HL-60/S4 treated with retinoic acid at 250 ng/mL for 4 days and 3 days (cell line): ENCODE measurements around the gene SMAD3.

Experiments used
- in situ Hi-C: fragments of 300-500 bp; cut with MboI; formaldehyde crosslinking; loops from 2 replicates; pipeline ENCODE4 v1.7.0; 2022; ENCODE audit warnings: low sequenced_read_pairs

The SMAD3 gene

DNA sequence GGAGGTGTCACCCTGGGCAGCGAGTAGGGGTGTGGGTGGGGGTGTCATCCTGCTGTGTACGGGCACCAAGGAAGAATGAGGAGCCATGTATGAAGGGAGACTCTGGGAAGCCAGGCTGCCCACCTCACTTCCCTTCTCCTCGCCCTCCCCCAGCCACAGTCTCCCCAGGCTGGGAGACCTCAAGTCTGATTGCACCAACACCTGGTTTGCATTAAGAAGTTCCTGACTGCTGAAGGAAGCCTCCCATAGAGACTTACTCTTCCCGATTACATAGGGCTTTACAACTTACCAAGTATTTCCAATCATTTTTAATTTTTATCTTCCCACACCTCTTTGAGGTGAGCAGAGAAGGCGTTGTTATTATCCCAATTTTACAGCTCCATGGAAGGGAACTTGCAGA, 29.5 kb upstream of the SMAD3 start:
- in situ Hi-C loops = no loop called here

DNA sequence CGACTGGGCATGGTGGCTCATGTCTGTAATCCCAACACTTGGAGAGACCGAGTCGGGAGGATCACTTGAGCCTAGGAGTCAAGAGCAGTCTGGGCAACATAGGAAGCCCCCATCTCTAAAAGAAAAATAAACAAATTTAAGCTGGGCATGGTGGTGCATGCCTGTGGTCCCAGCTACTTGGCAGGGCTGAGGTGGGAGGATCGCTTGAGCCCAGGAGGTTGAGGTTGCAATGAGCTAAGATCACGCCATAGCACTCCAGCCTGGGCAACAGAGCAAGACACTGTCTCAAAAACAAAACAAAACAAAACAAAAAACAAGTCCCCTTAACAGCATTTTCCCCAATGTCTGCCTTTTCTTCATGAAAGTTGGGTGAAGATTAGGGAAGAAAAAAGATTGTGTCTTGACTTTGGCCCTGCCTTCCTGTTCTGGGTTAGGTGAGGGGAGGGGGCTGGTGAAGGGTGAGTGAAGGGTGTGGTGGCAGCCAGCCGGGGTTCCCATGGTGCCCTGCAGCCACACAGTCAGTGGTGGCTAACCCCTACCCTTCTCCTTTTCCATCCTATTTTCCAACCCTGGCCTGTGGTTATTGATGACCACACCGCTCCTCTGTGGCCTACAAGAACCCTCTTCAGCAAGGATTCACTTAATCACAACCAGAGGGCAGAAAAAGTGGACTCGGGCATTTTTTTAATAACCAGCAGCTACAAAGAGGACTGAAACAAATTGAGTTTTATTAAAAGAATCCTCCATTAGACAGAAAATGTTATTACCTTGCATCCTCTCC, 28.4 kb upstream of the SMAD3 start:
- in situ Hi-C loops = no loop called here

DNA sequence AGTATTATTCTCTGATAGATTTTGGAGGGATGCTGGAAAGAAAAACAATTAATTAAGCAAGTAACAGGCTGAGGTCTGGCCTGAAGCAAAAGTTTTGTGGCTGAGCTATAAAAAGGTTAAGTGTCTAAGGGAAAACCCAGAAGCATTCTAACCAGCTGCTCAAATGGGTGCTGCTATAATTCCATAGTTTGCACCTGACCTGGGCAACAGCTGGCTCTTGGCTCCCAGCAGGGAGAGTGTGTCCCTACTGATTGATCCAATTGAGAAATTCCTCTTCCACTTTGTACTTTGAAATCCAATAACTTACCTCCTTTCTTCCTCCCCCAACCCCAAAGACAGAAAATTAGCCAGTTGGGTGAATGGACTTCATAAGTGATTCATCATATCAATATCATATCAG, 27.7 kb upstream of the SMAD3 start:
- in situ Hi-C loops = no loop called here

DNA sequence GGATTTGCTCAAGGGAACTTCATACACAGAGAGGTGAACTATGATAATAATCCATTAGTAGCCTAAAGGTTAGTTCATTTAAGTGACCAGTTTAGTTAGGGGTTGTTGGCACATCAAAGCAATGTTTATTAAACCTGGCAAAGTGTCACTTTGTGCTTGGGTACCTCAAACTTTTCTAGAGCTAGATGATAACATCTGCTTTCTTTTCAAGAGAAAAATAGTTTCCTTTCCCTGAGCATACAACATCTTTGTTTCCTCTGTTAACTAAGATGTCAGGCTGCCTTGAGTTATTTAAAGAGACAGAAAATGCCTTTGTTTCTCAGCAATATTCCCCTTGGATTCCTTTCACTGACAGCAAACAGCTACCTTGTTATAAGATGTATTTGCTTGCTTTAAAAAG, 26.7 kb upstream of the SMAD3 start:
- in situ Hi-C loops = no loop called here

DNA sequence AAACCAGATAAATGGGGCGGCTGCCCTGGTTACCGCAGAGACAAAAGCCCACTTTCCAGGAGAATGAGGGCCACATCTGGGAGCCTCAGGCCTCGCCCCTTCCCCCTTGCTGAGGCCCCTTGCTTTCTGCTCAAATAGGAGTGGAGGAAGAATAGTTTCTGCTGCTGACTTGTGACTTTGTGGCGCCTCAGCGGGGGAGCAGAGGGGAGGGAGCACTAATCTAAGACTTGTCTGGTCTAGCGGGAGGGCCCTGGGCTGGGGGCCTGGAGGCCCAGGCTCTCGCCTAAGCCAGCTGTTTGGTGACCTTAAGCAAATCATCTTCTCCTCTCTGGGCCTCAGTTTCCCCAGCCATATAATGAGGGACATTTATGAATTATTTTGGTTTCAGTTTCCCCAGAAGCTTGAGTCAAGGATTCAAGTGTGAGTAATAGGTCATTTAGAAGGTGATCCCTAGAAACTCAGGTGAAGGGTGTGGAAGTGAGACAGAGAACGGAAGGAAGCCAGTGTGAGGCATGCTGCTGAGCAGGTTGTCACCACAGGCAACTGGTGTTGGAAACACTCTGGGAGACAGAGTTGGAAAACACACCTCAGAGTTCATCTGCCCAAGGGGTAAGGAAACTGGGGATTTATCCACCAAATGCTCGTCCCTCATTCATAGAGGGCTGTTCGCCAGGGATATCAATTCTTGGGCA, 25.9 kb upstream of the SMAD3 start:
- in situ Hi-C loops = no loop called here

DNA sequence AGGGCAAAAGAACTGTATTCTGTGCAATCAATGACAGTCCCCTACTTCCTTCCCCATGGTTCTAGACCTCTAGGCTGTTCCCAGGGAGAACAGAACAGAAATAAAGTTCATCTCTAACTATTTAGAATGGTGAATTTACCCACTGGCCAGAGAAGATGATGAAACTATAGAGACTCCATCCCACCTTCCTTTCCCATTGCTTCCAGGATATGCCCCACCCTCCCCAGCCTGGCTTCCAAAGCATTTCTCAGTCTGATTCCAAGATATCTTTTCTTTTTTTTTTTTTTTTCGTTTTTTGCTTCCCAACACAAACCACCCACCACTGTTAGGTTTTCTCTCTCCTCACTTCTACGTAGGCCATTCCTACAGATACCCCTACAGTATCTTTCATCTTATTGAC, 25.1 kb upstream of the SMAD3 start:
- in situ Hi-C loops = no loop called here

DNA sequence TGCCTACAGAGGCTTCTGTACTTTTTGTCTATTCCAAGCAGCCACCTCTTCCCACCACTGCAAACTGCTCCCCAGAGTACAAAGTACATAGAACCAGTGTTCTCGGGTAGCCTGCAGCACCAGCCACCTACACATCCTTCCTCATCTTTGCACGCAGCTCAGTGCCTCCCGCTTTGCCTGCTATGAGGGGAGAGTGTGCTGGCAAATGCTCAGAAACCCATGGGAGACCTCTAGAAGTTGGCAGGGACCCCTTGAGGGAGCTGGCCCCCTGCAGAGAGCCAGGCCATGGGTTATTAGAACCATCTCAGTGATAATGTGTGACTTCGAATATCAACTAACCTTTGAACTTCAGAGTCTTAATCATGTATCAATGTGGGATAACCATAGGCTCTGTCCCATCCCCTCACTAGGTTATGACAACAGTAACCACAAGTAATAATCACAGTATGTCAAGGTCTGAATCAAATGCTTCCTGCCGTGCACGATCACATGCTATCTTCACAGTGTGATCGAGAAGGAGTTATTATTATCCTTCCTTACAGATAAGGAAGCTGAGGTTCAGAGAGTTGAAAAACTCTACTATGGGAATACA, 22.8 kb upstream of the SMAD3 start:
- in situ Hi-C loops = no loop called here

DNA sequence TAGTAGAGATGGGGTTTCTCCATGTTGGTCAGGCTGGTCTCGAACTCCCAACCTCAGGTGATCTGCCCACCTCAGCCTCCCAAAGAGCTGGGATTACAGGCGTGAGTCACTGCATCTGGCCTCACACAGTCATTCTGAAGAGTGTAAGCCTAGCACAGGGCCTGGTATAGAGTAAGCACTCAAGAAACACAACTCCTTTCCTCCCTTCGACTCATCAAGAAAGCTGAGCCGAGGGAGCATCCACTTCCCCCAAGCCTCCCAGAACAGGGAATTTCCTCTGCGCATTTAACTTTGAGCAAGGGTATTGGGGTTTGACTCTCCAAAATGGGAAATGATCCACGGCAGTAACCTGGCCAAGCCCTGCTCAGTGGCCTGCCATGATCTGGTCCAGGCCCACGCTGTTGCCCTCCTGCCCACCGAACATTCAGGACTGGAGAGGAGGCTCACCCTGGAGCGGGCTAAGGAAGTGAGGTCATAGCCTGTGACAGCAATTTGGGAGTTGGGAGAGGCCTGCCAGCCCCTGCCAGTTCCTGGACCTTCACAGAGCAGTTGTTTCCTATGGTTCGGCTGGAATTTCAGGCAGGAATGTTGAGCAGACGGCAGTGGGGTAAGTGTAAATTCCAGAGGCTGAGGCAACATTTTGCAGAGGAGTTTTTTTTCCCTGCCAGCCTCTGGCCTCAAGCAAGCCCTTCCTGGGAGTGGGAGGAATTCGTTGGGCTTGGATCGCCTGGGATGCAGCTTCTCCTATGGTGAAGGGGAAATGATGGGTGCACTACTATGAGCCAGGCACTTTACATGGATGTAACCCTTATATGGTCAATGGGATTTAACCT, 21.2 kb upstream of the SMAD3 start:
- in situ Hi-C loops = no loop called here

DNA sequence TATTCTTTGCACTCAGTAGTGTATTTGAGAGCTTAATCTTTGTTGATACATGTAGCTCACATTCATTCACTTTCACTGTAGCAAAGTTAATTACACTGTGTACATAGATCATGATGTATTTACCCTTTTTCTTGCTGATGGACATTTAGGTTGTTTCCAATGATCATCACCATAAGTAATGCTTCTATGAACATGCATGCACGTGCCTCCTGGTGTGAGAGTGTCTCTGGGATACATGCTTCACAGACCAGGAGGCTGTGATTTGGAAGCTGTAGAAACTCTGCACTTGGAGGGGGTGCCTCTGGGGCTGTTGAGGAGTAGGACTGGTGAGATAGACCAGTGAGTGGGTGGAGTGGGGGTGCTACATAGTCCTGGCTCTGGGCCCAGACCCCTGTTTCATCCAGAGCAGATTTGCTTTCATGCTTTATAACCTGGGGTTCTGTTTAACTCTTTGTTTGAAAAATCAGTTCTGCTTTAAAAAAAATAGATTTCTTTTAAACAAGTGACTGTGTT, 18.2 kb upstream of the SMAD3 start:
- in situ Hi-C loops = no loop called here

DNA sequence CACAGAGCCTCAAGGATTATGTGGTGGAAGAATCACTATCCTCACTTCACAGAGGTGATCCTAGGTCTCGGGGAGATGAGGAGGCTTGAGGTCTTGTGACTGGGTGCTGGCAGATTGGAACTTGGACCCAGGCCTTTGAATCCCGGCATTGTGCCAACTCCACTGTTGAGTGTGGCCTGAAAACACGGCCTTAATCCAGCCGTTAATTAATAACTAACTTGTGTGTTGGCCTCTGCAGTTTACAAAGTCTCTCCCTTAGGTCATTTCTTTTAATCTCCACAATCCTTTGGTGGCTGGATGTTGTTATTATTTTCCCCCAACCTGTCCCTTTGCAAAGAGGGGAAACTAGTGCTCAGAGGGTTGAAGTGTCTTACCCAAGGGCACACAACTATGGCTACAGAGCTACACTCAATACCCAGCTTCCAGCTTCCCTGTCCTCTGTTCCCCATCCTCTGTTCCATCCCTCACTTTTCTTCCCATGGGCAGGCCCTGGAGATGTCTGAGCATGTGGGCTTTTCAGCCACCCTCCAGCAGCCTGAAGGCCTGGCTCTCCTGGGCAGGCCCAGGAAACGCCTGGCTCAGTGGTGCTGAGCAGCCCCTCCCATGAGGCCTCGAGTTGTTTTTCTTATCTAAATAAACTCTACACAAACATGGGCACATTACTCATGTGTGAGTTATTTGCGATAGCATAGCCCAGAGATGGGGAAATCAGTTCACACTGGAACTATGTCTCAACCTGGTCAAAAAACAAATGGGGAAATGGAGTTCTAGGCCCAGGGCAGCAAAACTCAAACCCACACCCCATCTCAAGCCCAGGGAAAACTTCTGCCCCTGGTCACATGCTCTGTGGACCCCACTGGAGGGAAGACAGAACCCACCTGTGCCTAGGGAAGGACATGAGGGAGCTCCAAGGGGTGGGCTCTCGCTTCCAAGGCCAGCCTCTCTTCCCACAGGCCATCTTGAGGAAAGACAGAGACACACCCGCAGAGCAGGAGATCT, 16.8 kb upstream of the SMAD3 start:
- in situ Hi-C loops = no loop called here

DNA sequence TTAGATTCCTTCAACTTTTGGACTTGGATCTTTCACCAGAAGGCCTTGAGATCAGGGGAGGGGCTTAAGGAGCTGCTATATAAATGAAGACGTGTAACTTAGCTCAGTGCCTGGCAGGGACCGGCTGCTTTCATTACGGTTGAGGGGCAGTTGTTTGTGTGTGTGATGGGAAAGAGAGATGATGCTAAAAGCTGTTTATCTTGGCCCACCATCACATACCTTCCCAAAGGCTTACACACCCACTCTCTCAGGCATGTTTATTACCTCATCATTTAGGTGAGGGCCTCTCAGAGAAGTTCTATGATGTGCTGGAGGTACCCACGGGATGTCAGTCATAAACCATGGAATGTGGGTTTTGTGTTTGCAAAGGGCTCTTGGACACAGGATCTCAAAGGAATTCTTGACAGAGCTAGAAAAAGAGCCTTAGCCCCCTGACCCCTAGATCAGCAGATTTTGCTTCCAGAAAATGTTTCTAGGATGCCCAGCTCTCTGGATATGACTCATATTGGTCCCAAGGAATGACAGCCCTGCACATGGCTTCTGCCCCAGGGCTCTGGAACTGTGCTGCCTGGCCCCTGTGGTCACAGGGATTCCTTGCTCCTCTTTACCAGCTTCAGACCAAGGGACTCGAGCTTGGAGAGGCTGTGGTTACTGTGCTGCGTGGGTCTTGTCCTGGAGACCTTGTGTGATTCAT, 15.9 kb upstream of the SMAD3 start:
- in situ Hi-C loops = no loop called here

DNA sequence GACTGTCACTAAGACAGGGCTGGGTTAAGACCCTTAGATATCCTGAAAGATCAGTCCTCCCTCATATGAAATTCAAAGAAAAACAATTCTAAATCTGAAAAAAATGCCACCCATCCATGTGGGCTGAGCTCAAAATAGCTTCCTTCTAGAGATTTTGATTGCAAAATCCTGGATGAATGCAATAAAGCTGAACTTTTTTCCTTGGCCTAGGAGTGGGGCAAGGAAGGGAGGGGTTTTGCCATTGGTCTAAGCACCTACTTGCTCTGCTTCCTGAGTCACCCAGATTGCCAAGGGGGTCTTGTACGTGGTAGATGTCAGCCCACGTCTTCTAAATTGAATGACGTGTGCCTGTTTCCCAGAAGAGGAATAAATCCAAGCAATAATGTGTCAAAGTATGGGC, 15.3 kb upstream of the SMAD3 start:
- in situ Hi-C loops = no loop called here

DNA sequence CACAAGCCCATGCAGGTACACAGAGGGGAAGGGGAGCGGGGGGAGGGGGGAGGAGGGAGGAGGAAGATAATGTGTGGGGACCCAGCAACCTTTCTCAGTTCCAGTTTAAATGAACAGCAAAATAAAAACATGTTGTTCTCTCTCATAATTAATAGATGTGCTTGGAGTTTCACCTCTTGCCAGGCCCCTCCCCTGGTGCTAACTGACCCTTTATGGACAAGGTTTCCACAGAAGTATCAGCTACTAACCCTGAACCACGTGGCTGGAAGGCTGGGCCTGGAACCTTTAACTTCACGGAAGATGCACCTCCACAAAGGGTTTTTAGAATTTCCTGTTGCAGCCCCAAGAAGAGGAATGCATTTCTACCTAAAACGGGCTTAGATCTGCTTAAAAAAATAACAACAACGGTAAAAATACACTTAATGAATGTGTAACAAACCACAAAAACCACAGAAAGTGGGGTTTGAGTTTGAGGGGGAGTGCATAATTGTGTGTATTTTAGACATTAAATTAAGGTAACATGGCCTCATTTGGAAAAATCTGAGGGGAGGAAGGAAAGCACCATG, 14.8 kb upstream of the SMAD3 start:
- in situ Hi-C loops = no loop called here

DNA sequence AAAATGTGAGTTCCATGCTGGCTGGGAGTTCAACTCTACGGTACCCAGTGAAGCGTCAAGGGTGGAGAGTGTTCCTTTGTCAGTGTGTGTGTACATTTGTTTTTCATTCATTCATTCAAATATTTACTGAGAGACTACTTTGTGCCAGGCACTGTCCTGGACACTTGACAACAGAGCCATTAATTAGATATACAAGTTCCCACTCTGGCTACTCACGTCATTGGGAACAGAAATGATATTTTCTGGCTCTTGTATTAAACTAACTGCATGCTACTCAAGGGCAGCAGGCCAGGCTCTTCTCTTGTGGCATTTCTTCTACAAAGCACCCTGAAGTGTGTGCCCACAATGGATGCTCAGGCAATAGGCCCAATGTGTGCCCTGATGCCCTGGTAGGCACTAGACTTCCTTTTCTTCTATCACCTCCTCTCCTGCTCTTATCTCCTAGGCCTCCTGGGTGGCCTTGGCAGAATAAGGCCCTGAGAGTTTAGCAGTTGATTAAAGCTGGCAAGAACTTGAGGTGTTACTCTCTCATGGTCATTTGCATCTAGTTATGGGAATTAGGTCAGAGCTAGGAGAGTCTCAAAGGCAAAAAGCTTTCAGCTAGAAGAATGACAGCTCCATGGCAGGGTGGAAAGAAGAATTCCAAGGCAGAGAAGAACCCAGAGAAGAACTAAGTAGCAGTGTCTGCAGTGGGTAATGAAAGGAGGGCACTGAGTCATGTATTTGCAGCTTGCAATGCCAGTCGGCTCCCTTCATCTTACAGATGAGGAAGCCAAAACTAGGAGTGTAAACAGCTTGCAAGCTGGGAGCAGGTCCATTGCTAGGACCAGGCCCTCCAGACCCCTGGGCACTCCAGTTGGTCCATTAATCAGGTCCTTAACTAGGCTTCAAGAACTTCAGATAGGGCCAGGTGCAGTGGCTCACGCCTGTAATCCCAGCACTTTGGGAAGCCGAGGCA, 14.0 kb upstream of the SMAD3 start:
- in situ Hi-C loops = no loop called here

DNA sequence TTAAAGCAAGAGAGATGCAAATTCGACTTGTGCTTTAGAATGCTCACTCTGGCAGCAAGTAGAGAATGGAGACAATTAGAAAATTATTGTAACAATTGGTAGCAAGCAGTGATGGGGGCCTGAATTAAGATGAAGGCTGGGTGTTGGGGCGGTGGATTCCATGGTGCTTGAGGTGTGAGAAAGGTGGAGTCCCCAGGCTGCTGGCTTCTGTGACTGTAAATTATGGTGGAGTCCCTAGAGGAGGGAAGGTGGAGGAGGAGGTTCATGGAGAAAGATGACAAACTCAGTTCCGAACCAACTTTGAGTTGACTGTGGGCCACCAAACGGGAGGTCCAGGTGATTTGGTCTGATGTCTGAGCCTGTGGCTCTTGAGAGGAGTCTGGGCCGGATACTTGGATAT, 10.7 kb upstream of the SMAD3 start:
- in situ Hi-C loops = no loop called here

DNA sequence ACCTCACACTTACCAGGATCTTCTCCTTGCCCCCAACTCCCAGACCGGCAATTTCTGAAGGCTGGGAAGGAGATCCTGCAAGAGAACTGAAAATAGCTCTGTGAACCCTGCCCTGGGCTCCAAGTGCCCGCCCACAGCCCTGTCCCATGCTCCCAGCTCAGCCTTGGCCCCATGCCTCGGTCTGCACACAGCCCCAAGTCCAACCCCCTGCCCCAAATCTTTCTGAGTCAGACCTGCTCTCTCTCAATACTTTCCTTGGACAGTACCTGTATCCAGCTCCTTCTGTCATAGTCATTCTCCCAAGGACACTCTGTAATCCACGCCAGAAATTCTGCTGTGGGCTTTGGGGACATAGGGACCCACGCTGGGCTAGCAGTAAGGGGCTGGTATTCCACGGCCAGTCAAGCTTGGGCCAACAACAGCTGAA, 6.3 kb upstream of the SMAD3 start:
- in situ Hi-C loops = no loop called here

DNA sequence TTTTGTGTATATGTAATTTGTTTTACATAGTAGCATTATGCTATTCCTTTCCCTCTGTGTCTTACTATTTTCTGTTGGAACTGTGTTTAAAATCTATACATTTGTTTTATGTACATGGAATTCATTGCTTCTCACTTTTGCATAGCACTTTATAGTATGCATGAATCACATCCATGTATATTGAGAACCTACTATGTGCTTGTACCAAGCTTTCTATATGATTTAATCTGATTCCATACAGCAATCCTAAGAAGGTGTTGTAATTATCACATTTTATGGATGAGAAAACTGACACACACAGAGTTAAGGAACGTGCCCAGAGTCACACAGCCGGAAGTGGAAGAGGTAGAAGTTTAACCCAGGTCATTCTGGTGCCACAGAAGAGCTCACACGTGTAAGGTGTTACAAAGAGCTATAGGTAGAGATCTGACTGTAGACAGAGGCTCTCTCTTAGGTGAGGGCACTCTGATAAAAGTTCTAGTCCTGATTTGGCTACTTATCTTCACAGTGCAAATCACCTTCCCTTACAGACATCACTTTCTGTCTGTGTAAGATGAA, 3.5 kb upstream of the SMAD3 start:
- in situ Hi-C loops = no loop called here
